HG03139 (cell line): Measurements from ENCODE around the gene RPS3.
"Not testable (repeated sequence)": the region's sequence is repeated elsewhere in the genome, so short reads cannot be mapped to it uniquely, and the experiment has no call there.

Experiments used
- ATAC-seq: cut with Tn5 transposase; IDR thresholded peaks from one replicate; pipeline ENCODE4 v1.9.1; 2021; ENCODE audit not compliant: unreplicated experiment

RPS3 gene

GRCh38 chr11:75399344-75400145, at the start of gene RPS3:
TSS of gene RPS3 (plus strand) at chr11:75399518. CDS start at chr11:75399548, 30 bp downstream.
- peak; percentile 85 for ATAC-seq

GRCh38 chr11:75349521-75350116, 49.7 kb upstream of the RPS3 start:
- ATAC-seq: no peak

GRCh38 chr11:75350122-75350742, 49.1 kb upstream of the RPS3 start:
- ATAC-seq: no peak

- ATAC-seq: no peak
Observed at GRCh38 chr11:75350743-75351540, 48.4 kb upstream of the RPS3 start.

- no peak for ATAC-seq
Observed at GRCh38 chr11:75351541-75351790, 47.9 kb upstream of the RPS3 start, which contains the start of gene ARRB1. TSS of gene ARRB1 (minus strand) at chr11:75351661. CDS start at chr11:75351607, 54 bp downstream.

GRCh38 chr11:75351791-75352587, 47.3 kb upstream of the RPS3 start:
- ATAC-seq: no peak

GRCh38 chr11:75352588-75353206, 46.6 kb upstream of the RPS3 start:
- no peak for ATAC-seq

- no peak for ATAC-seq
Observed at GRCh38 chr11:75355051-75355450, 44.3 kb upstream of the RPS3 start.

GRCh38 chr11:75356613-75357012, 42.7 kb upstream of the RPS3 start:
- ATAC-seq: no peak

GRCh38 chr11:75362285-75362684, 37.0 kb upstream of the RPS3 start:
- ATAC-seq: not testable (repeated sequence)

GRCh38 chr11:75365711-75366181, 33.6 kb upstream of the RPS3 start:
- ATAC-seq: no peak

- not testable (repeated sequence) for ATAC-seq
Observed at GRCh38 chr11:75366826-75367225, 32.5 kb upstream of the RPS3 start.

- no peak for ATAC-seq
Observed at GRCh38 chr11:75369560-75370255, 29.6 kb upstream of the RPS3 start.

GRCh38 chr11:75371949-75372876, 27.1 kb upstream of the RPS3 start:
- no peak for ATAC-seq

GRCh38 chr11:75373201-75373600, 26.1 kb upstream of the RPS3 start:
- no peak for ATAC-seq

- no peak for ATAC-seq
Observed at GRCh38 chr11:75374646-75375045, 24.7 kb upstream of the RPS3 start.

GRCh38 chr11:75375626-75376025, 23.7 kb upstream of the RPS3 start:
- ATAC-seq: no peak

- no peak for ATAC-seq
Observed at GRCh38 chr11:75376175-75376574, 23.1 kb upstream of the RPS3 start.
